Tibial nerve (tissue), 4 donors: ENCODE results near the gene DLX1.

Experiments
- EP300 ChIP-seq, 2 donors: sonication (generic); formaldehyde crosslinking; IDR thresholded peaks; one replicate each; pipeline ENCODE4 v1.6.1; 2017; ENCODE audit warnings: antibody characterized with exemption in 2 of 2, mild to moderate bottlenecking in 1 of 2
- POLR2A ChIP-seq, 2 donors: fragments of 450-650 bp; IDR thresholded peaks; one replicate each; pipeline ENCODE4 v1.6.1; 2017; ENCODE audit warnings: antibody characterized with exemption in 2 of 2, mild to moderate bottlenecking in 2 of 2, moderate library complexity in 2 of 2
- TF ChIP-seq, protein P1 (sequence below), 5 experiments: fragments of 200-600 bp in 3 of 5; fragments of 450-650 bp in 2 of 5; sonication (generic) in 3 of 5; IDR thresholded peaks; one replicate each; pipeline ENCODE4 v1.5.1; 2016 to 2019; ENCODE audit warnings: antibody characterized with exemption in 5 of 5, mild to moderate bottlenecking in 3 of 5, moderate library complexity in 2 of 5

DNA sequence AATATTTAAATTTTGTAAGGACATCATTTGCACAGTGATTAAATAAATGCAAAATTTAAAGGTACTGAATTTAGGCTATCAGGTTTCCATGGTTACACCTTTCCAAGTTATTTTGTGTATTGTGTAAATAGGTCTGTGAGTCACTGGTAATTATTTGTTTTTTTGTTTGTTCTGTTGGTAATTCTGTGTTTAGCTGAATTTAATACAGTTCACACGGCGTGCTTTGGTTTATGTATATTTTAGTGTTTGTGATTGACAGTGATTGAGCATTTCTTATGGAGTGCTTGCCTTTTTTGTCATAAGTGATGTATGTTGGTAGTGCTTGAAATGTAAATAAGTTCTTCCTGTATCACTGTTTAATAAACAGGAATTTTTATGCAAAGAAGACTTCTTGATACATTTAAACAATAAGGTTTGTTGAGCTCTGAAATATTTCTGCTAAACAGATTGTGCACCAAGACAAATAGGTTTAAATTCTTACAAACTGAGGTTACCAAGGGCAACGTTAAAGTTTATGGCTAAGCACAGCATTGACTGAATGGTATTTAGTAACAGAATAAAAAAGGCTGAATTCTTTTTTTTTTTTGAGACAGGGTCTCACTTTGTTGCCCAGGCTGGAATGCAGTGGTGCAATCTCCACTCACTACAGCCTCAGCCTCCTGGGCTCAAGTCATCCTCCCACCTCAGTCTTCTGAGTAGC is 38.3 kb upstream of the DLX1 start:
- TF ChIP-seq POLR2A (IDR thresholded peaks at IDR 0.05) (no peak), EP300 (IDR thresholded peaks at IDR 0.05) (no peak)
- TF ChIP-seq, protein P1, sequence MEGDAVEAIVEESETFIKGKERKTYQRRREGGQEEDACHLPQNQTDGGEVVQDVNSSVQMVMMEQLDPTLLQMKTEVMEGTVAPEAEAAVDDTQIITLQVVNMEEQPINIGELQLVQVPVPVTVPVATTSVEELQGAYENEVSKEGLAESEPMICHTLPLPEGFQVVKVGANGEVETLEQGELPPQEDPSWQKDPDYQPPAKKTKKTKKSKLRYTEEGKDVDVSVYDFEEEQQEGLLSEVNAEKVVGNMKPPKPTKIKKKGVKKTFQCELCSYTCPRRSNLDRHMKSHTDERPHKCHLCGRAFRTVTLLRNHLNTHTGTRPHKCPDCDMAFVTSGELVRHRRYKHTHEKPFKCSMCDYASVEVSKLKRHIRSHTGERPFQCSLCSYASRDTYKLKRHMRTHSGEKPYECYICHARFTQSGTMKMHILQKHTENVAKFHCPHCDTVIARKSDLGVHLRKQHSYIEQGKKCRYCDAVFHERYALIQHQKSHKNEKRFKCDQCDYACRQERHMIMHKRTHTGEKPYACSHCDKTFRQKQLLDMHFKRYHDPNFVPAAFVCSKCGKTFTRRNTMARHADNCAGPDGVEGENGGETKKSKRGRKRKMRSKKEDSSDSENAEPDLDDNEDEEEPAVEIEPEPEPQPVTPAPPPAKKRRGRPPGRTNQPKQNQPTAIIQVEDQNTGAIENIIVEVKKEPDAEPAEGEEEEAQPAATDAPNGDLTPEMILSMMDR (IDR thresholded peaks at IDR 0.05), result no peak
